NCI-H526 treated with DMSO at 0.1 percent for 48 hours (cell line): ENCODE results near the gene PRDM11.
"Not testable (repeated sequence)": the region's sequence is repeated elsewhere in the genome, so short reads cannot be mapped to it uniquely, and the experiment has no call there.

Source experiments
- DNase-seq: peaks from one replicate; lab custom pipeline; 2025; lab: John Stamatoyannopoulos, UW

The PRDM11 gene

GRCh38 chr11:45234306-45235006 lies 88.0 kb downstream of the PRDM11 start:
- DNase-seq, result no peak

- no peak for DNase-seq
Measured at GRCh38 chr11:45237711-45238315, 91.4 kb downstream of the PRDM11 start.

- no peak for DNase-seq
Measured at GRCh38 chr11:45238724-45239123, 92.3 kb downstream of the PRDM11 start.

GRCh38 chr11:45239733-45240132 lies 93.3 kb downstream of the PRDM11 start:
- DNase-seq, result no peak

- DNase-seq, result no peak
Measured at GRCh38 chr11:45243967-45244366, 97.5 kb downstream of the PRDM11 start.

GRCh38 chr11:45245218-45246045 lies 99.0 kb downstream of the PRDM11 start:
- DNase-seq, result no peak

- no peak for DNase-seq
Measured at GRCh38 chr11:45246241-45246640, 99.8 kb downstream of the PRDM11 start.

- no peak for DNase-seq
Measured at GRCh38 chr11:45247433-45247832, 101.0 kb downstream of the PRDM11 start.

GRCh38 chr11:45248501-45249011 lies 102.1 kb downstream of the PRDM11 start:
- peak; percentile 96 for DNase-seq

- not testable (repeated sequence) for DNase-seq
Measured at GRCh38 chr11:45249372-45249771, 102.9 kb downstream of the PRDM11 start.

GRCh38 chr11:45250035-45250718 lies 103.7 kb downstream of the PRDM11 start:
- DNase-seq, result no peak

GRCh38 chr11:45252134-45252856 lies 105.9 kb downstream of the PRDM11 start:
- no peak for DNase-seq

- no peak for DNase-seq
Measured at GRCh38 chr11:45252877-45253276, 106.4 kb downstream of the PRDM11 start.

- no peak for DNase-seq
Measured at GRCh38 chr11:45253640-45254039, 107.2 kb downstream of the PRDM11 start.

GRCh38 chr11:45254070-45254469 lies 107.6 kb downstream of the PRDM11 start:
- no peak for DNase-seq

GRCh38 chr11:45258982-45259530 lies 112.6 kb downstream of the PRDM11 start:
- no peak for DNase-seq

GRCh38 chr11:45259592-45259991 lies 113.2 kb downstream of the PRDM11 start:
- DNase-seq, result no peak

- no peak for DNase-seq
Measured at GRCh38 chr11:45260071-45260470, 113.6 kb downstream of the PRDM11 start.

- no peak for DNase-seq
Measured at GRCh38 chr11:45262900-45263299, 116.5 kb downstream of the PRDM11 start.

GRCh38 chr11:45263773-45264172 lies 117.3 kb downstream of the PRDM11 start:
- DNase-seq, result no peak

GRCh38 chr11:45264839-45265515 lies 118.5 kb downstream of the PRDM11 start:
- DNase-seq, result no peak
